Glomerular endothelial cell (primary cell): Measurements from ENCODE around the gene CLN5. TPM values are rescaled to one million over a fixed set of nuclear protein-coding genes. Genes with fewer than 3 reads are reported as not detected.

Experiments
- total RNA-seq: library from RNA; depleted of rRNA; stranded (reverse); fragments of >200 nt; gene quantifications from 2 replicates; pipeline ENCODE4 v1.2.3, GENCODE V29; 2015

Gene CLN5
- total RNA-seq, 1 donor from 2014 or later, result 31.3 TPM

Other genes starting within 250 kb of the CLN5 start
- 118 and 167 TPM in 2 replicates for gene KCTD12, start 105.7 kb upstream of the CLN5 start, total RNA-seq
- gene ACOD1, start 43.6 kb upstream of the CLN5 start, total RNA-seq, result not detected in 2 replicates
- gene FBXL3, start 35.1 kb downstream of the CLN5 start, total RNA-seq, result 31.9 and 45.4 TPM in 2 replicates